Neutrophil (primary cell): ENCODE results near the gene CEBPG.

Experiments used
- H3K27ac ChIP-seq: fragments of 200-600 bp; sonication (generic); 2 replicates; pipeline ENCODE4 v1.5.1; 2016; ENCODE audit warnings: mild to moderate bottlenecking, moderate library complexity
- H3K27me3 ChIP-seq: fragments of 200-600 bp; sonication (generic); 2 replicates; pipeline ENCODE4 v1.6.0; 2016; ENCODE audit warnings: mild to moderate bottlenecking
- H3K36me3 ChIP-seq: fragments of 200-600 bp; sonication (generic); 2 replicates; pipeline ENCODE4 v1.5.1; 2017
- H3K4me1 ChIP-seq, 2 experiments: fragments of 200-600 bp in 1 of 2; sonication (generic) in 1 of 2; 1 replicate in 1 of 2; 2 replicates in 1 of 2; pipeline versions ENCODE4 v1.5.1 to v1.6.1; 2013 to 2016; ENCODE audit warnings: low read depth in 1 of 2, low read length in 1 of 2, mild to moderate bottlenecking in 1 of 2, moderate library complexity in 1 of 2; ENCODE audit not compliant: control insufficient read depth in 1 of 2, insufficient read depth in 1 of 2
- H3K4me3 ChIP-seq, 2 experiments: fragments of 200-600 bp in 1 of 2; sonication (generic) in 1 of 2; 1 replicate in 1 of 2; 2 replicates in 1 of 2; pipeline ENCODE4 v1.5.1; 2013 to 2016; ENCODE audit warnings: low read depth in 1 of 2, low read length in 1 of 2, mild to moderate bottlenecking in 1 of 2, moderate library complexity in 1 of 2
- H3K9me3 ChIP-seq: fragments of 200-600 bp; sonication (generic); 2 replicates; pipeline ENCODE4 v1.5.1; 2016
- CTCF ChIP-seq: fragments of 200-600 bp; sonication (generic); IDR thresholded peaks from 2 replicates; pipeline ENCODE4 v1.5.1; 2016; ENCODE audit warnings: antibody characterized with exemption

CEBPG gene

GRCh38 chr19:33393286-33394005 is 19.9 kb downstream of the CEBPG start:
- TF ChIP-seq CTCF = no peak
- no peaks in the 10 kb centered on the region for H3K9me3 ChIP-seq
- no peaks in the 10 kb centered on the region for H3K27me3 ChIP-seq
- no peak overlapping the region for H3K27ac ChIP-seq
- no peaks in the 10 kb centered on the region for H3K36me3 ChIP-seq
- H3K4me1 ChIP-seq = peaks cover 28 to 35% of the 10 kb centered on the region in 2 experiments
- no peak overlapping the region for H3K4me3 ChIP-seq

GRCh38 chr19:33394006-33394722 is 20.7 kb downstream of the CEBPG start:
- H3K4me3 ChIP-seq = no peak overlapping the region
- no peaks in the 10 kb centered on the region for H3K27me3 ChIP-seq
- H3K4me1 ChIP-seq = peaks cover 28 to 35% of the 10 kb centered on the region in 2 experiments
- H3K36me3 ChIP-seq = no peaks in the 10 kb centered on the region
- no peaks in the 10 kb centered on the region for H3K9me3 ChIP-seq
- H3K27ac ChIP-seq = no peak overlapping the region
- TF ChIP-seq CTCF = no peak

- H3K36me3 ChIP-seq = no peaks in the 10 kb centered on the region
- no peaks in the 10 kb centered on the region for H3K27me3 ChIP-seq
- no peaks in the 10 kb centered on the region for H3K9me3 ChIP-seq
- TF ChIP-seq CTCF = no peak
- no peak overlapping the region for H3K27ac ChIP-seq
- H3K4me1 ChIP-seq = peaks cover 26 to 31% of the 10 kb centered on the region in 2 experiments
- H3K4me3 ChIP-seq = no peak overlapping the region
Measured at GRCh38 chr19:33394723-33395560, 21.4 kb downstream of the CEBPG start.

- no peaks in the 10 kb centered on the region for H3K9me3 ChIP-seq
- no peak overlapping the region for H3K4me3 ChIP-seq
- H3K27ac ChIP-seq = no peak overlapping the region
- no peaks in the 10 kb centered on the region for H3K36me3 ChIP-seq
- no peaks in the 10 kb centered on the region for H3K27me3 ChIP-seq
- H3K4me1 ChIP-seq = peaks cover 18 to 22% of the 10 kb centered on the region in 2 experiments
- no peak for TF ChIP-seq CTCF
Measured at GRCh38 chr19:33395561-33396550, 22.3 kb downstream of the CEBPG start.
